ENCODE data around the gene DNAJC16.

- TF ChIP-seq, protein P1, sequence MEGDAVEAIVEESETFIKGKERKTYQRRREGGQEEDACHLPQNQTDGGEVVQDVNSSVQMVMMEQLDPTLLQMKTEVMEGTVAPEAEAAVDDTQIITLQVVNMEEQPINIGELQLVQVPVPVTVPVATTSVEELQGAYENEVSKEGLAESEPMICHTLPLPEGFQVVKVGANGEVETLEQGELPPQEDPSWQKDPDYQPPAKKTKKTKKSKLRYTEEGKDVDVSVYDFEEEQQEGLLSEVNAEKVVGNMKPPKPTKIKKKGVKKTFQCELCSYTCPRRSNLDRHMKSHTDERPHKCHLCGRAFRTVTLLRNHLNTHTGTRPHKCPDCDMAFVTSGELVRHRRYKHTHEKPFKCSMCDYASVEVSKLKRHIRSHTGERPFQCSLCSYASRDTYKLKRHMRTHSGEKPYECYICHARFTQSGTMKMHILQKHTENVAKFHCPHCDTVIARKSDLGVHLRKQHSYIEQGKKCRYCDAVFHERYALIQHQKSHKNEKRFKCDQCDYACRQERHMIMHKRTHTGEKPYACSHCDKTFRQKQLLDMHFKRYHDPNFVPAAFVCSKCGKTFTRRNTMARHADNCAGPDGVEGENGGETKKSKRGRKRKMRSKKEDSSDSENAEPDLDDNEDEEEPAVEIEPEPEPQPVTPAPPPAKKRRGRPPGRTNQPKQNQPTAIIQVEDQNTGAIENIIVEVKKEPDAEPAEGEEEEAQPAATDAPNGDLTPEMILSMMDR (IDR thresholded peaks at IDR 0.05 in 4 of 5, conservative IDR thresholded peaks at IDR 0.05 in 1 of 5) = no peak
- no peak for TF ChIP-seq POLR2A (IDR thresholded peaks at IDR 0.05)
These were observed 79.0 kb downstream of the DNAJC16 start for GRCh38 chr1:15605398-15606383.

Data from gastrocnemius medialis (tissue), 4 donors.